ENCODE results near the gene LPP. TPM values are rescaled to one million over a fixed set of nuclear protein-coding genes. Genes with fewer than 3 reads are reported as not detected.

Gene LPP
- total RNA-seq, 4 donors from 2014 or later: 141 to 248 (median 185) TPM

GRCh38 chr3:188673646-188674186 is 519.8 kb downstream of the LPP start:
- TF ChIP-seq, protein P1, sequence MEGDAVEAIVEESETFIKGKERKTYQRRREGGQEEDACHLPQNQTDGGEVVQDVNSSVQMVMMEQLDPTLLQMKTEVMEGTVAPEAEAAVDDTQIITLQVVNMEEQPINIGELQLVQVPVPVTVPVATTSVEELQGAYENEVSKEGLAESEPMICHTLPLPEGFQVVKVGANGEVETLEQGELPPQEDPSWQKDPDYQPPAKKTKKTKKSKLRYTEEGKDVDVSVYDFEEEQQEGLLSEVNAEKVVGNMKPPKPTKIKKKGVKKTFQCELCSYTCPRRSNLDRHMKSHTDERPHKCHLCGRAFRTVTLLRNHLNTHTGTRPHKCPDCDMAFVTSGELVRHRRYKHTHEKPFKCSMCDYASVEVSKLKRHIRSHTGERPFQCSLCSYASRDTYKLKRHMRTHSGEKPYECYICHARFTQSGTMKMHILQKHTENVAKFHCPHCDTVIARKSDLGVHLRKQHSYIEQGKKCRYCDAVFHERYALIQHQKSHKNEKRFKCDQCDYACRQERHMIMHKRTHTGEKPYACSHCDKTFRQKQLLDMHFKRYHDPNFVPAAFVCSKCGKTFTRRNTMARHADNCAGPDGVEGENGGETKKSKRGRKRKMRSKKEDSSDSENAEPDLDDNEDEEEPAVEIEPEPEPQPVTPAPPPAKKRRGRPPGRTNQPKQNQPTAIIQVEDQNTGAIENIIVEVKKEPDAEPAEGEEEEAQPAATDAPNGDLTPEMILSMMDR (IDR thresholded peaks at IDR 0.05; ENCODE audit: low read depth): no peak

- TF ChIP-seq, protein P1 (IDR thresholded peaks at IDR 0.05; ENCODE audit: low read depth): no peak
Measured at GRCh38 chr3:188674595-188674994, 520.6 kb downstream of the LPP start.

GRCh38 chr3:188677344-188677743 is 523.4 kb downstream of the LPP start:
- TF ChIP-seq, protein P1 (IDR thresholded peaks at IDR 0.05; ENCODE audit: low read depth): no peak

DNA sequence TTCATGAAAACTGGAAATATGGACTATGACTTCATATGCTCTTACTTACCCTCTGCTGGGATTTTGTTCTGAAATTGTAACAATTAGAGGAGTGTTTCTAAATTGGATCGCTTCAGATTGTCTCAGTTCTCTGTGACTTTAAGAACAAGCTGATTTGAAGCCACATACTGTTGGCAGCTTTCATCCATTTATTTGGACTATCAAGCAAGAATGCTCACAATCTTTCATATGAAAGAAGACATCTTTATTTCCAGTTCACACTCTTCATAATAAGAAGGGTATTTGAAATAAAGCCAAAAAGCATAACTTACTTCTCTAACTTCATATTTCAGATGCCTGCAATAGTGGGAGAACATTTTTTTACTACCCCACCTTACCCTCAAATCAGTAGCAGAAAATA is 526.2 kb downstream of the LPP start:
- TF ChIP-seq, protein P1 (IDR thresholded peaks at IDR 0.05; ENCODE audit: low read depth): no peak

- TF ChIP-seq, protein P1 (IDR thresholded peaks at IDR 0.05; ENCODE audit: low read depth): no peak
Measured at GRCh38 chr3:188680605-188681004, 526.6 kb downstream of the LPP start.

GRCh38 chr3:188682316-188682715 is 528.4 kb downstream of the LPP start:
- TF ChIP-seq, protein P1 (IDR thresholded peaks at IDR 0.05; ENCODE audit: low read depth): no peak

- TF ChIP-seq, protein P1 (IDR thresholded peaks at IDR 0.05; ENCODE audit: low read depth): no peak
Measured at GRCh38 chr3:188683032-188683521, 529.1 kb downstream of the LPP start.
